HG03469 (cell line): ENCODE results near the gene NFATC3.
A peak's percentile ranks its signal among the peaks of the same experiment; 100 is the strongest.

Experiments
- ATAC-seq: cut with Tn5 transposase; IDR thresholded peaks from one replicate; pipeline ENCODE4 v1.9.1; 2021; ENCODE audit warnings: mild to moderate bottlenecking, moderate library complexity, moderate number of reproducible peaks; ENCODE audit not compliant: unreplicated experiment

NFATC3 gene

DNA sequence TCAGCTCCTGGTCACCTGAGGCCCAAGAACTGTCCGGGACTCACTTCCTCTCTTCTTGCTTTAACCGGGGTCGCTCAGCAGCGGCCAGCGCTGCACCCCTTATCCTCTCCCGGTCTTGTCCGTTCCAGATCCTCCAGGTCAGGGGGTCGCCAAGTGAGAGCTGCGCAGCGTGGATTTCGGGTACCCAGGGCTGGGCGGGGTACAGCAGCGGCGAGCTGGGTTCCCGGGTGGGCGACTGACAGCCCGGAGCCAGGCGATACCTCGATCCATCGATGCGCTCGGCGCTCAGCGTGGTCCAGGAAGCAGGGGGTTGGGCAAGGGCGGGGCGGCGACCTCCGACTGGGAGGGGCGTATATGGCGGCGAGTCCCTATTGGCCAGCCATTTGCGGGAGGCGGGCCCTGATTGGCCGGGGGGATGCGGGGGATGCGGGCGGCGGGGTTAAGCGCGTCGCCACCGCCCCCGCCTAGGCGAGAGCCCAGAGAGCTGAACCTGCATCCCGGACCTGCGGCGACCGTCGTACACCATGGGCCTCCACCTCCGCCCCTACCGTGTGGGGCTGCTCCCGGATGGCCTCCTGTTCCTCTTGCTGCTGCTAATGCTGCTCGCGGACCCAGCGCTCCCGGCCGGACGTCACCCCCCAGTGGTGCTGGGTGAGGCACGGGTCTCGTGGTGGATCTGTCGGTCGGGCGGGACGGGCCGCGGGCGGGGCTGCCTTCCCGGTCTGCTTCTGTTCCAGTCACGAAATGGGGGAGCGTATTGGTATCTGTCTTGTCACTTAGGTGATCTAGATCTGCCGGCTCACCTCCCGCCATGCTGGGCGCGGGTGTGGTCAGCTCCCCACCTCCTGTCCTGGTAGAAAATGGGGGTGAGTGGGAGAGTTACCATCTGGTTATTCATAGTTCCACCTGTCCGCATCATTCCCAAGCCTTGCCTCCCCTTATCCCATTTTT is 160.0 kb downstream of the NFATC3 start, which contains the start of gene PLA2G15:
PLA2G15 (plus strand) TSS at position 471 of the 951 bp plus-strand sequence; CDS start at position 525, 54 bp downstream.
- ATAC-seq: peak; percentile 49

DNA sequence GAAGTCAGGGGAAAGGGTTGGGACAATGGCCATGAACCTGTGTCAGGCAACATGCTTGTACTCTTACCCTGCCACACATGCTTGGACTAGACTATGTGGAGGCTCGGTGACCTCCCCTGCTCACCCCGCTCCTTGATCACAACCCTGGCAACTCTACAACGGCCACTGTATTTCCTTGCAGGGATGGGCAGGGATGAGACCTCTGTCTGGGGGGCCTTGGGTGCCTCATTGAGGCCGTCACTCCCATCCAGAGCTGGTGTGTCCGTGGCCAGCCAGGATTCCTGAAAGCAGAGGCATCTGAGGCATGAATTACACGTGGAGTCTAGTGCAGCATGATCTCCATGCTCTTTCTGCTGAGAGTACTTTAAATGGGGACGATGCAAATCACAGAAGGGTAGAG is 161.0 kb downstream of the NFATC3 start:
- ATAC-seq: no peak

DNA sequence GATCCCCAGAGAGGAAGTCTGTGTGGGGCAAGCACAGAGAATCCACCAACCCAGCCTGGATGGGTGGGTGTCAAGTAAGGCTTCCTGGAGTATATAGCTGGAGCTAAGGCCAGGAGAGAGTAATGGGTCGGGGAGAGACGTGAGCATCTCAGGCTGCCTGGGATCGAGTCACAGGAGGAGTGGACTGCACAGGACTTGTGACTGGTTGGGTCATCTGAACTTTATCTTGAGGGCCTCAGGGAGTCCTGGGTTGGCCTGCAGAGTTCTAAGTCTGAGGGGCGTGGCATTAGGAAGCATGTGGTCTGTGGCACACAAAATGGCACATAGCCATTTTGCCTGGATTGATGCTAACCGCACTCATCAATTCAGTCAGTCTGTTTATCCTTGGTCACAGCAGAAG is 161.5 kb downstream of the NFATC3 start:
- no peak for ATAC-seq

DNA sequence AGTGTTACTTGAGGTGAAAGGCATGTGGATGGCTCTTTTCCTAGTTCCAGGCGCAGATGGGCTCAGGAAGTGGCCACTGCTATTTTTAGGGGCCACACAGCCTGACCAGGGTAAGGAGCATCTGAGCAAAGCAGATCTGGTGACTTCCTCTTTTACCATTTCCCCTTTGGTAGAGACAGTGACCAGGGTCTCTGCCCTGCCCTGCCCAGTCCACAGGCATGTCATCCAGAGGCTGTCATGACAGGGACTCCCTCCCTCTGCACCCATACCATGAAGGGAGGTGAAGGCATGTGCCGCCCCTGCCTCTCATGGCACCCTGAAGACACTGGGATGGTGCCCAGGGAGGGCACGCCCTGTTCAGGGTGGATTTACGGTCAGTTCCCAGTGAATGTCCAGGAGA is 162.2 kb downstream of the NFATC3 start:
- no peak for ATAC-seq

DNA sequence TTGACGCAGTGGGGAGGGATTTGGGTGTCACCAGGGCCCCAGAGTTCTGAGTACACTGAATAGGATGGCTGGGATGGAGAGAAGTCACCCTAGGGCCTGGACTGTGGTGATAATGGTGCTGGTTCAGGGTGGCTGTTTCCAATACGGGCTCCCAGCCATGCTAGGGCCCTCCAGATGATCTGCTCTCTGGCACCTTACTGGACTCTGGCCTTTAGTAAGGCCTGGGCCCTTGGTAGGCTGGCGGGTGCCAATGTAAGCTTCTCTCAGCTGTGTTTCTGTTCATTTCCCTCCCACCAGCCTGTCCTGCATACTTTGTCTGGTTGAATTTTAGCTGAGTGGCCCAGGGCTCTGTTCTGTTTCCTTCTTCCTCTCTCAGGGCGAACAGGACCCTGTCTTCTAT is 162.8 kb downstream of the NFATC3 start:
- no peak for ATAC-seq

DNA sequence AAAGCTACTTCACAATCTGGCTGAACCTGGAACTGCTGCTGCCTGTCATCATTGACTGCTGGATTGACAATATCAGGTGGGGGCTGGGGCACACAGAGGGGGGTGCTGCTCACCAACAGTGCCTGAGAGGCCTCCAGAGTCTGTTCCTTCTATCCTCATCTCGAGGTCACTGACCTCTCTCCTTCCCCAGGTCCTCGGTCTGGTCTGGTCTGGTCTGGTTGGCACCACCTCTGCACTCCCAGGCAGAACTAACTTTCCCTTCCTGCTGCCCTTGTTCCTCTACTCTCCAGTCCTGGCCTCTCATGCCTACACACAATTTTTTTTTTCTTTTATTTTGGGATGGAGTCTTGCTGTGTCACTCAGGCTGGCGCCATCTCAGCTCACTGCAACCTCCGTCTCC is 164.2 kb downstream of the NFATC3 start:
- ATAC-seq: no peak

DNA sequence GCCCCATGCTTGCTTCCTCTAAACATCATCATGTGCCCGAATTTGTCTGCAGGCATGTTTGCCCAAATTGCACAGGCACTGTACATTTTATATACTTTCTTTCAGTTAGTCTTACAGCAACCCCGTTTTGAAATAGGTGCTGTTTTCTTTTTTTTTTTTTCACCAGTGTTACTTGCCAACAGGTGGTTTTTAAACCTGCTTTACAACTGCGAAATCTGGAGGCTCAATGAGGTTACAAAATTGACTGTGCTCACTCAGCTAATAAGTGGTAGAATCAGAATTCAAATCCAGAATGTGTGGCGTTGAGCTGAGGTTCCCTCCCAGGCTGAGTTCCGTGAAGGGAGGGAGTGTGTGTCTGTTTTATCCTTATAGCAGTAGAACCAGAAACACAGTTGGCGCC is 165.8 kb downstream of the NFATC3 start:
- ATAC-seq: no peak

DNA sequence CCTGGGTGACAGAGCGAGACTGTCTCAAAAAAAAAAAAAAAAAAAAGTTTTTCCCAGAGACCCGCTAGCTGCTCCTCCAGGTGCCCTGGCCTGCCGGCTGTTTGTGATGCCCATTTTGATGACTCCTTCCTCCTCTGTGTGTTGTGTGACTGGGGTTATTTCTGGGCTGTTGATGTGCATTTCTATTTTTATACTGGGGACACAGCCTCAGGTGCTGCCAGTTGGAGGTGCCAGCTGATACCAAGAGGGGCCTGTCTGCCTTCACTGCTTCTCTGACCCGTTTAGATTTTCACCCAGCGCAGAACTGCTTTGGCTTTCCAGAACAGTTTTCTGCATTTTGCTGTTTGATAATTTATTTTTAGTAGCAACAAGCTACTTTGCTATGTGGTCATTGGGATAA is 166.7 kb downstream of the NFATC3 start:
- no peak for ATAC-seq

DNA sequence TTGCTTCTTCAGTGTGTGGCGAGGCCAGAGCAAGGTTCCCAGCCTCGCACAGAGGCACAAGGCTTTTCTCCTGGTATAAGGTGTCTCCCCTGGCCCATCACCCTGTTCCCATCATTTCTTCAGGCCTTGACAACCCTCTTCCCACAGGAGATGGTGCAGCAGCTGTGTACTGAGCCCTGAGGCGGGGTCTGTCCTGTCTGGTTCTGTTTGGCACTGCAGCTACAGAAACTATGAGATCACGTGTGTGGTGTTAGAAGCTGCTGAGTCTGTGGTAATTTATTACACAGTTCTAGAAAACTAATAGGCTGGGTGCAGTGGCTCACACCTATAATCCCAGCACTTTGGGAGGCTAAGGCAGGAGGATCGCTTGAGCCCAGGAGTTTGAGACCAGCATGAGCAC is 167.2 kb downstream of the NFATC3 start:
- ATAC-seq: no peak

DNA sequence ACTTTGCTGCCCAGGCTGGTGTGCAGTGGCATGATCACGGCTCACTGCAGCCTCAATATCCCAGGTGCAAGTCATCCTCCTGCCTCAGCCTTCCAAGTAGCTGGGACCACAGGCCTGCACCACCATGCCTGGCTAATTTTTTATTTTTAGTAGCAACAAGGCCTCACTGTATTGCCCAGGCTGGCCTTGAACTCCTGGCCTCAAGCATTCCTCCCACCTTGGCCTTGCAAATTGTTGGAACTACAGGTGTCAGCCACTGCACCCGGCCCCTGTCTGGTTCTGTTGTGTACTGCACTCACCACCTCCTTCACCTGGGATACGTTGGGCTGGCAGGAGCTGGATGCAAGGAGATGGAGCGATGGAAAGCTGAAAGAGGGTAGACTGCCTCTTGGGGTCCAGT is 168.6 kb downstream of the NFATC3 start:
- no peak for ATAC-seq

DNA sequence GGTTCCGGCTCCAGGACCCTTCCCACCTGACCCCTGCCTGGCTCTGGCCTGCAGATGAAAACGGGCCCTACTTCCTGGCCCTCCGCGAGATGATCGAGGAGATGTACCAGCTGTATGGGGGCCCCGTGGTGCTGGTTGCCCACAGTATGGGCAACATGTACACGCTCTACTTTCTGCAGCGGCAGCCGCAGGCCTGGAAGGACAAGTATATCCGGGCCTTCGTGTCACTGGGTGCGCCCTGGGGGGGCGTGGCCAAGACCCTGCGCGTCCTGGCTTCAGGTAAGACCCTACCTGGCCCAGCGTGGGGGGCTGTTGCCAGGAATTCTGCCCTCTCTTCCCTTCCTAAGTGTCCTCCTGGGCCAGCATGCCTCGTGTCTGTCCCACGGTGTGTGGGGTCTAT is 170.5 kb downstream of the NFATC3 start:
- no peak for ATAC-seq

DNA sequence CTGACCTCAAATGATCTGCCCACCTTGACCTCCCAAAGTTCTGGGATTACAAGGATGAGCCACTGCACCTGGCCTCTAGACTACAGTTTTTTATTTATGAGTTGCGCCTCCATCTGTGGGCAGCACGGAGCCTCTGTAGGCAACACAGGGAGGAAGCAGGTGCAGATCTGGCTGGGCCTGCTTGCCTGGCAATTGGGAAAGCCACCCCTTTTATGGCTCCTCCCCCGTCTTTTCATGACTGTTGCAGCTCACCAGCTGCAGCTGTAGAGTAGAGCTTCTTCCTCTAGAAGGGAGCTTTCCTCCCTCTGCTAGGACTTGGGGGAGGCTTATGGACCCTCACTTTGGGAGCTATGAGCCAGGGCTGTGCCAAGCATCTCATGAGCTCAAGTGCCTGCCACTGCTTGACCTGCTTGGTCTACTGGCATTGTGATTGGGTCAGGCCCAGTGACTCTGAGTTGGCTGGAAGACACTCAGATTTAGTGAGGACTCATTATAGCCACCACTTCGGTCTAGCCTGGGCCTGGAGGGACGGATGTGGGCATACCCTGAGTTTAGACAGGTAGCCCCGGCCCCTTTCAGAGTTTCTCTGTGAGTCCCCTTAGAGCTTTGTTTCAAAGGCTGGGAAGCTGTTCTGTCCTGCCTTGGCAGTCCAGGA is 172.2 kb downstream of the NFATC3 start:
- ATAC-seq: no peak

DNA sequence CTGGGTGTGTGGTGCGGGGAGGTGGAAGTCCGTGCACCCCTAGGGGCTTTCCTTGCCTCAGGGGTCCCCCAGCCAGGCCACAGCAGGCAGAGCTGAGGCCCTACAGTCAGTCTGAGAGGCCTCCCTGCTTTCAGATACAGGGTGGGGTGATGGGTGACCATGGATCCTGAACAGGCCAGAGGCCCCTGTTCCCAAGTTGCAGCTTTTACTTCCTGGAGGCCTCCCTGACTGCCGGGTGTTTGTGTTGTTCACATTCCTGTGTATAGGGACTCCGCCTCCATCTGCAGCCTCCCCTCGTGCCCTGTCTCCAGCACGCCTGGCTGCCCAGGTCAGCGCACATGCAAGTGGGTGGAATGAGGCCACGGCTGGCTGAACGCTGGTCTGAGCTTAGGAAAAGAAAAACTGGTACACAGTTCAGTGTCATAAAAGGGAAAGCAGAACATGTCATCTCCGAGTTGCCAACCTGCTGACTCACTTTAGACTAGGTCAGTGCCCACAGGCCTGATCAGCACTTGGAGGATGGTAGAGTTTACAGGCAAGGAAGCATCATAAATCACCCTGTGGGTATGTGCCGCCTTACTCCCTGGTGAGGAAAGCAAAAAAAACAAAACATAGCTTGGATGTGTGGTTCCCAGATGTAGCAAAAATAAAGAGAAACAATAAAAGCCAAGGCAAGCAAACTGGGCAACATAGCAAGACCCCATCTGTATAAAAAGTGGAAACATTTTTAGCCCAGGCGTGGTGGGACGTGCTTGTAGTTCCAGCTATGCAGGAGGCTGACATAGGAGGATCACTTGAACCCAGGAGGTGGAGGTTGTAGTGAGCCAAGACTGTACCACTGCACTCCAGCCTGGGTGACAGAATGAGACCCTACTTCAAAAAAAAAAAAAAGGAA is 173.0 kb downstream of the NFATC3 start:
- ATAC-seq: no peak

DNA sequence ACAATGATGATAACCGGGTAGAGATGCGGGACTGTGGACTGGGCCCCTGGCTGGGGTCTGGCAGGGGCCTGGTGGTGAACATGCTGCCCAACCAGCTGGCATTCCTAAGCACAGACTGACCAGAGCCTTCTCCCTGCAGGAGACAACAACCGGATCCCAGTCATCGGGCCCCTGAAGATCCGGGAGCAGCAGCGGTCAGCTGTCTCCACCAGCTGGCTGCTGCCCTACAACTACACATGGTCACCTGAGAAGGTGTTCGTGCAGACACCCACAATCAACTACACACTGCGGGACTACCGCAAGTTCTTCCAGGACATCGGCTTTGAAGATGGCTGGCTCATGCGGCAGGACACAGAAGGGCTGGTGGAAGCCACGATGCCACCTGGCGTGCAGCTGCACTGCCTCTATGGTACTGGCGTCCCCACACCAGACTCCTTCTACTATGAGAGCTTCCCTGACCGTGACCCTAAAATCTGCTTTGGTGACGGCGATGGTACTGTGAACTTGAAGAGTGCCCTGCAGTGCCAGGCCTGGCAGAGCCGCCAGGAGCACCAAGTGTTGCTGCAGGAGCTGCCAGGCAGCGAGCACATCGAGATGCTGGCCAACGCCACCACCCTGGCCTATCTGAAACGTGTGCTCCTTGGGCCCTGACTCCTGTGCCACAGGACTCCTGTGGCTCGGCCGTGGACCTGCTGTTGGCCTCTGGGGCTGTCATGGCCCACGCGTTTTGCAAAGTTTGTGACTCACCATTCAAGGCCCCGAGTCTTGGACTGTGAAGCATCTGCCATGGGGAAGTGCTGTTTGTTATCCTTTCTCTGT is 174.0 kb downstream of the NFATC3 start:
- ATAC-seq: no peak

DNA sequence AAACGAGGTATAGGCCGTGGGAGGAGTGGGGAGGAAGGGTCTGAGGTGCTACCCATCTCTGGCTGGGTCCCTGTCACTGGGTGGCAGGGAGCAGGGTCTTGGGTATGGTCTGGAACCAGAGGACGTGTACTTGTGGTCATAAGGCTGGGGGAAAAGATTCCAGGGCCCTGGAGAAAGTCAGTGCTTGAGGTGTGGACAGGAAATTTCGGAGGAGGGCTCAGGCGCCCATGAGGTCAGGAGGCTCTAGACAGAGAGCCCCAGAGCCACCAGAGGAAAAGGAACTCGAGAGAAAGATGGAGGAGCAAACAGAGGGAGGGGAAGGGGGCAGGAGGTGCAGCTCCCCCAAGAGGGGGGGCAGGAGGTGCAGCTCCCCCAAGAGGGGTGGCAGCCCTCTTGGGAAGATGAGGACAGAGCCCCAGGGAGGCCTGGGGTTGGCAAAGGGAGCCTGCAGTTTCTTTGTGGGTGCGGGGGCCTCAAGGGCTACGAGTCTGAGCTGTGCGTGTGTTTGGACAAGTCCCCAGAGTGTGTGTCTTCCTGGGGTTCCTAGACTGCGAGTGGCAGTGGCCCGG is 178.5 kb downstream of the NFATC3 start:
- no peak for ATAC-seq

DNA sequence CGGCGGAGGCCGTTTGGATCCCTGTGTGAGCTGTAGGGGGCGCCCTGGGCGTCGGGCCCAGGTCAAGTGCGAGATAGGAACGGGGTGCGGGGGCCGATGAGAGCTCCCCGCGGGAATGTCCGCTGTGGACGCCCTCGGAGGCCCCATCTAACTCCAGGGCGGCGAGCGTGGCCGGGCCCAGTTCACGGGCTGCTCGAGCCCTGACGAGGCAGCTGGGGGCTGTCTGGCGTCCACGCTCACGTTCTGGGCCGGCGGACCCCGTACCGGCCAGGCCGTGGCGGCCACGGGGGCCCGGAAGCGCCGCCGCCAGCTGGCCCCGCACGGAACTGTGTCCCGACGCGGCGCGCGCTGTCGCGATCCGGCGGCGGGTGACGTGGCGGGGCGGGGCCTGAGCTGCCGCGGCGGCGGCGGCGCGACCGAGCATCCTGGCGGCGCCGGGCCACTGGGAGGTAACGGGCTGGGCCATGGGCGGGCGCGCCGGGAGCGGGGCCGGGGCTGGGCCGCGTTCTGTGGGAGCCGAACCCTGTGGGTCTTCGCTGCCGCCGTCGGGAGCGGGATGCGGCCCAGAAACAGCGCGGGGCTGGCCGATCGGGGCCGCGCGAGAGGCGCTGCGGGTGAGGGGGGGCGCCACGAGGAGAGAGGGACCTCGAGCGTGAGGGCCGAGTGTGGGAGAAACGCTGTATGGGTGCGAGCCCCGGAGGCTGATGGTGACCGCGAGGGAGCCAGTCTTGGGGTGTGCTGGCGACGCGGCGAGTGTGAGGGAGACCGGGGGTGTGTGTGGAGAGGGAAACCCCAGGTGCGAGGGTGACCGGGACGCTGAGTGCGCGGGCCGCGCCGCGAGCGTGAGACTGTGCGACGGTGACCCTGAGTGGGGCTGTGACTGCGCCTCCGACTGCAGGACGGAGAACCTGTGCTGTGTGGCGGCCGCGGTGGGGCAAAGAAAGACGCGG is 179.2 kb downstream of the NFATC3 start, which contains the start of gene SLC7A6:
SLC7A6 (plus strand) TSS at position 399 of the 950 bp plus-strand sequence. CDS start 10,201 bp downstream, outside the sequence.
- ATAC-seq: peak; percentile 39

DNA sequence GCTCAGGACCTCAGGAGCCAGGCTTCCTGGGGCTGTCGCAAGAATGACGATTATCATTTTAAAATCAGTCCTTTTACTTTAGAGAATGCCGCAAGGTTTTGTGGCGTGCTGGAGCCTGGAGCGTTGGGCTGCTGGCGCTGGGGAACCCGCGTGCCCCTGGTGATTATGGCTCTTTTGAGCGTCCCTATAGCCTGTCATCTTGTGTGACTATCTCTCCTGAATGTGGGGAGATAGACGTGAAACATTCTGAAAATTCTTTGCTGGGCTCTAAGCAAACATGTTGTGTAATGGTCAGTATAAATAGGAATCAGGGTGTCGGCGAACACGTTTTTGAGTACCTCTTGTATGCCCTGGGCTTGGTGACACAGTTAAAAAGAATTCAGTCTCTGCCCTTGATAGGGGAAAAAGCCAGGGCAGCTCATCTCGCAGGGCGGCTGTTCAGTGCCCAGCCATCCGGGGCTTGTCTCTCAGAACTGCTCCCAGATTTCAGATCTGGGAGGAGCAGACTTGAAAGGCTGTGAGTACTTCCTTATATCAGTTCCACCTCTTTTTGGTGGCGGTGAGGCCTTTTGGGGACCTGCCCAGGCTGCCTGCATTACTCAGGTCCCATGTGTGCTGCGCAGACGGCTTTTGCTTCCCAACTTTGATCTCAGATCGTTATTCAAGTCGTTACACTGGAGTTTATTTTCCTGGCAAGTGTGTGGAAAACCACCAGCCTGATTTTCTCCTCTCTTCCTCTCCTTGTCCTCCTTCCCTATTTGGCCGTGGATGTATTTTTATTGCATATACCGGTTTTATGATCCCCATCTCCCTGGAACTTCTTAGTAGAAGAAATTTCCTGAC is 180.1 kb downstream of the NFATC3 start:
- ATAC-seq: no peak
